A673 (cell line): Measurements from ENCODE around the gene CLTRN.

Source experiments
- EZH2 ChIP-seq: fragments of 200-600 bp; sonication (generic); IDR thresholded peaks from 2 replicates; pipeline ENCODE4 v1.6.1; 2017; ENCODE audit warnings: borderline replicate concordance, low read depth, mild to moderate bottlenecking, mixed read lengths, antibody characterized with exemption, low read length; ENCODE audit not compliant: poor library complexity, severe bottlenecking
- TF ChIP-seq, protein P1 (sequence below): fragments of 300-800, 200-600 bp; sonication (generic); conservative IDR thresholded peaks from 2 replicates; pipeline ENCODE4 v1.5.1; 2017; ENCODE audit warnings: low read depth, mild to moderate bottlenecking, antibody characterized with exemption, low read length, moderate library complexity, mixed read lengths

DNA sequence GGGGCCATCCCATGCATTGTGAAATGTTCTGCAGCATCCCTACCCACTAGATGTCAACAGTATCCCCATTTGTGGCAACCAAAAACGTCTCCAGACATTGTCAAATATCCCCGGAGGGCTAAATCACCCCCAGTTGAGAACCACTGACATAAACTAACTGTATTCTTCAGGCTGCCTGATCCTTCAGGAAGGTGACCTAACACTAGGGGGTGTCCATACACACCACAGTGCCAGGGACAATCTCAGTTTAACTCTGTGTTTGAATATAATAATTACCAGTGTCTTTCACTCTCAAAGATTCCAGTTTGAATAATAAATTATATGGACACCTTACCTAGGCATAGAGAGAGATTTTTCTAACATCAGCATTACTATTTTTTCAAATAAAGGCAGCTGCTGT, 70.2 kb downstream of the CLTRN start:
- TF ChIP-seq, protein P1, sequence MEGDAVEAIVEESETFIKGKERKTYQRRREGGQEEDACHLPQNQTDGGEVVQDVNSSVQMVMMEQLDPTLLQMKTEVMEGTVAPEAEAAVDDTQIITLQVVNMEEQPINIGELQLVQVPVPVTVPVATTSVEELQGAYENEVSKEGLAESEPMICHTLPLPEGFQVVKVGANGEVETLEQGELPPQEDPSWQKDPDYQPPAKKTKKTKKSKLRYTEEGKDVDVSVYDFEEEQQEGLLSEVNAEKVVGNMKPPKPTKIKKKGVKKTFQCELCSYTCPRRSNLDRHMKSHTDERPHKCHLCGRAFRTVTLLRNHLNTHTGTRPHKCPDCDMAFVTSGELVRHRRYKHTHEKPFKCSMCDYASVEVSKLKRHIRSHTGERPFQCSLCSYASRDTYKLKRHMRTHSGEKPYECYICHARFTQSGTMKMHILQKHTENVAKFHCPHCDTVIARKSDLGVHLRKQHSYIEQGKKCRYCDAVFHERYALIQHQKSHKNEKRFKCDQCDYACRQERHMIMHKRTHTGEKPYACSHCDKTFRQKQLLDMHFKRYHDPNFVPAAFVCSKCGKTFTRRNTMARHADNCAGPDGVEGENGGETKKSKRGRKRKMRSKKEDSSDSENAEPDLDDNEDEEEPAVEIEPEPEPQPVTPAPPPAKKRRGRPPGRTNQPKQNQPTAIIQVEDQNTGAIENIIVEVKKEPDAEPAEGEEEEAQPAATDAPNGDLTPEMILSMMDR, result no peak
- no peak for TF ChIP-seq EZH2
